ENCODE results near the gene GAD2.

GAD2 gene

GRCh38 chr10:26318672-26319071 lies 102.1 kb downstream of the GAD2 start:
- no peak for DNase-seq (ENCODE audit: low read depth)

GRCh38 chr10:26323219-26323618 lies 106.6 kb downstream of the GAD2 start:
- DNase-seq (ENCODE audit: low read depth): no peak

GRCh38 chr10:26326851-26327250 lies 110.3 kb downstream of the GAD2 start:
- DNase-seq (ENCODE audit: low read depth): no peak

GRCh38 chr10:26327811-26328210 lies 111.2 kb downstream of the GAD2 start:
- no peak for DNase-seq (ENCODE audit: low read depth)

GRCh38 chr10:26331371-26331770 lies 114.8 kb downstream of the GAD2 start:
- no peak for DNase-seq (ENCODE audit: low read depth)

DNA sequence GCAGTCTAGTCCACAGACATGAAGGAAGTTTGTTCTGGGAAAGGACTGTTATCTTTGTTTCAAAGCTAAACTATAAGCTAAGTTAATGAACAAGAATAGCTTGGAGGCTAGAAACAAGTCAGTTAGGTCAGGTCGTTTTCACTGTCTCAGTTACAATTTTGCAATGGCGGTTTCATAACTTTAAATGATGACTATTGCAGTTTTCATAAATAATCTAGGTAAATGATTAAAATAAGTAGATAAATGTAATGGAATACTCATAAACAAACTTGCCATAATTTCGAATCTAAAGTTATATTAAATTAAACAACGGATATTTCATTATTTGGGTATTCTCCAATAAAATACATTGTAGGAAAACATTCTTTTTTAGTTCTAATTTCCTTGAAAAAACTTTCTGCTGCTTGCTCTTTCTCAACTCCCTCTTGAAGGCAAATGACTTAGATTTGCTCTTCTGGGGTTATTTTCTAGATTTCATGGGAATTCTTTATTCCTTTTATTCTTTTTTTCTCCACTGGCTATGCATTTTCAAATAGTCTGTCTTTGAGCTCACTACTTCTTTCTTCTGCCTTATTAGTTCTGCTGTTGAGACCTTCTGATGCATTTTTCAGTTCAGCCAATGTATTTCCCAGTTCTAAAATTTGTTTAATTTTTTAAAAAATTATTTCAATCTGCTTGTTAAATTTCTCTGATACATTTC lies 117.8 kb downstream of the GAD2 start:
- no peak for DNase-seq (ENCODE audit: low read depth)

DNA sequence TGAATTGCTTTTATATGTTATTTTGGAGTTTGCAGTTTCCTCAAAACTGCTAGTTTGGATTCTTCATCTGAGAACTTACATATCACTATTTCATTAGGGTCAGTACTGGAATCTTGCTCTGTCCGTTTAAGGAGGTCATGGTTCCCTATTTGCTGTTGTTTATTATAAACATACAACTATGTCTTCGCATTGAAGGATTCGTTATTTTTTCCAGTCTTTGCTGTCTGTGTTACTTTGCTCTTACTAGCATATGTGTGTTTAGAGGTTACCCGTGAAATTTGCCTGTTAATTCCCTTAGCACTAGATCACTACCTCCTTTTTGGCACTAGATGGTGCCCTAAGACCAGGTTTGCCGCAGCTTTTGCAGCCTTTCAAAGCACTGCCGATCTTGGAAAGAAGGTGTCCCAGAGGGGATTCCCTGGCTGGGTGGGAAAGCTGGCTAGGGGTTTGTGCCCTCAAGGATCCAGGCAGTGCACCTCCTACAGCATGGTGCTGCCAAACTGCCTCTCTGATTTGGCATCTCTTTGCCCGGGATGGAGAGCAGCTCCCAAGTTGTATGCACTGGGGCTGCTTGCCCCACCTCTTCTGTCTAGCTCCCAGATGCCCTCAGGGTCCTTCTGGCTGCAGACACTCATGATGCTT lies 118.5 kb downstream of the GAD2 start:
- peak; percentile 50 for DNase-seq (ENCODE audit: low read depth)

DNA sequence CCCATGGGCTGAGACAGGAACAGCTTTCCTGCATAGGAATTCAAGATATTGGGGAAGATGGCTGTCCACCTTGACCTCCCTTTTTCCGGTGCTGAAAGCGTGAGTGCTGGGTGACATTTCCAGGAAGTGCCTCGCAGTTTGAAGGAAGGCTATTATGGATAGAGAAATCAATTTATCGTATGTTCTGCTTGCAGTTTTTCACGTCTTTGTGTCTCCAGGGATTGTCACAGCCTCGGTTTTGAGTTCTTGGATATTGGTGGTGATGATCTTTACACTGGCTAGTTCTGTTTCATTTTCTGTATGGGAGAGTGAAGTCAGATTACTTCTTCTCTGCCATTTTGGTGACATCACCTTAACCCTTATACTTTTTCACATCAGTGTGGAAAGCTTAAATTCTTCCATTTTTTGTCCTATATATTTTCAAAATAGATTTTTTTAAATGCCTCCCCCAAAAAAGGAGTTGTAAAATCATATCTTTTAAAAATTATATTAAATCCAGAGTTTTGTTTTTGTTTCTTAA lies 119.1 kb downstream of the GAD2 start:
- DNase-seq (ENCODE audit: low read depth): no peak

DNA sequence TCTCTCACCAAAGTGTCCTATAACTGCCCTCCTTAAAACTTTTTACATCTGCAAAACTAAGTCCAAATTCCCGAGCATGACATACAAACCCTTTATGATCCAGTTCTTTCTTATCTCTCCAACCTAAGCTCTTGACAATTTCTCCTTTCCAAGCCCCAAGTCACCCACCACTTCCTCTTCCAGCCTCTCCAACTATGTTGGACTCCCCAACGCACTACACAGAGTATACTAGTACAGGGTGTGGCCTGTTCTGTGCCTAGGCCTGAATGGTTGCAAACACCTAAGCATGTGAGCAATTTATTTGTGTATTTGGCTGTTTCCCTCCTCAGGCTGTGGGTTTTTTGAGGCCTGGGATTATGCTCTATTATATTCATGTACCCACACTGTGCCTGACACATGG lies 120.4 kb downstream of the GAD2 start:
- no peak for DNase-seq (ENCODE audit: low read depth)

DNA sequence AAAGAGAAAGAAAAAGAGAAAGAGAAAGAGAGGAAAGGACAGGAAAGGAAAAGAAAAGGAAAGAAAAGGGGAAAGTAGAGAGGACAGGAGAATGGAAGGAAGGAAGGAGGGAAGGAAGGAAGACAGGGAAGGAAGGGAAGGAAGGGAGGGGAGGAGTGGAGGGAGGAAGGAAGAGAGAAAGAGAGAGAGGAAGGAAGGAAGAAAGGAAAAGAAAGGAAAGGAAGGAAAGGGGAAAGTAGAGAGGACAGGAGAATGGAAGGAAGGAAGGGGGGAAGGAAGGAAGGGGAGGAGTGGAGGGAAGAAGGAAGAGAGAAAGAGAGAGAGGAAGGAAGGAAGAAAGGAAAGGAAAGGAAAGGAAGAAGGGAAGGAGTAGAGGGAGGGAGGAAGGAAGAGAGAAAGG lies 125.1 kb downstream of the GAD2 start:
- no peak for DNase-seq (ENCODE audit: low read depth)

DNA sequence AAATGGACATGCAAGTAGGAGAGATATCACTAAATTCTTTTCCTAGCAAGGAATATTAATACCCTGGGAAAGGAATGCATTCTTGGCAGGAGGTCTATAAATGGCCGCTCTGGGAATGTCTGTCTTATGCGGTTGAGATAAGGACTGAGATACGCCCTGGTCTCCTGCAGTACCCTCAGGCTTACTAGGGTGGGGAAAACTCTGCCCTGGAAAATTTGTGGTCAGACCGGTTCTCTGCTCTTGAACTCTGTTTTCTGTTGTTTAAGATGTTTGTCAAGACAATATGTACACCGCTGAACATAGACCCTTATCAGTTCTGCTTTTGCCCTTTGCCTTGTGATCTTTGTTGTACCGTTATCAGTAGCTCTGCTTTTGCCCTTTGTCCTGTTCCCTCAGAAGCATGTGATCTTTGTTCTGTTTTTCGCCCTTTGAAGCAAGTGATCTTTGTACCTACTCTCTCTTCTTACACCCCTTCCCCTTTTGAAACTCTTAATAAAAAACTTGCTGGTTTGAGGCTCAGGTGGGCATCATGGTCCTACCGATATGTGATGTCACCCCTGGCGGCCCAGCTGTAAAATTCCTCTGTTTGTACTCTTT lies 132.3 kb downstream of the GAD2 start:
- peak; percentile 15 for DNase-seq (ENCODE audit: low read depth)

All from amniotic epithelial cell (primary cell).